HCT116 (cell line): ENCODE results near the gene CDK2AP2. TPM values are rescaled to one million over a fixed set of nuclear protein-coding genes. Genes with fewer than 3 reads are reported as not detected.

ENCODE experiments used
- ATAC-seq: fragments of 200-7000 bp; cut with Tn5 transposase; 2 replicates; pipeline ENCODE4 v1.9.1; 2020; ENCODE audit warnings: mild to moderate bottlenecking, moderate library complexity
- BruUV-seq: library from RNA; stranded (reverse); fragments of 400-500 nt; replicated peaks from 2 replicates; lab custom pipeline; 2021; lab: Mats Ljungman, UMichigan
- CTCF ChIA-PET: fragments of 300-600 bp; sonication (Branson Sonifier 250); formaldehyde crosslinking; loops from one replicate; lab custom pipeline; 2021; ENCODE audit warnings: antibody characterized with exemption; lab: Charles Lee
- POLR2A ChIA-PET: fragments of 300-600, 350-600 bp; sonication (Branson Sonifier 250); formaldehyde crosslinking; loops from one replicate; lab custom pipeline; 2021; ENCODE audit warnings: antibody characterized with exemption; lab: Charles Lee
- RAD21 ChIA-PET, 2 experiments: fragments of 300-600 bp; sonication (Branson Sonifier 250); formaldehyde crosslinking; loops; one replicate each; lab custom pipeline; 2023; ENCODE audit warnings: low total read pairs in 2 of 2; ENCODE audit not compliant: uncharacterized antibody in 2 of 2, unreplicated experiment in 2 of 2, low non-redundant PET in 1 of 2; lab: Charles Lee
- DNase-seq: peaks from one replicate; pipeline ENCODE4 v3.0.0-alpha.2; 2010; ENCODE audit warnings: low read depth, low spot score
- H2AFZ ChIP-seq: fragments of 200-600 bp; shearing (Covaris generic), sonication (generic); 2 replicates; pipeline ENCODE4 v1.6.1; 2017; ENCODE audit warnings: low read depth, mixed run types, mixed read lengths, antibody characterized with exemption, low read length; ENCODE audit not compliant: poor library complexity, severe bottlenecking
- H3K27ac ChIP-seq: 2 replicates; pipeline ENCODE4 v1.5.1; 2012; ENCODE audit warnings: low read depth, low read length
- H3K27me3 ChIP-seq: fragments of 200-600 bp; sonication (generic); 2 replicates; pipeline ENCODE4 v1.6.1; 2016; ENCODE audit warnings: mixed run types, low read length, mixed read lengths; ENCODE audit not compliant: insufficient read depth
- H3K36me3 ChIP-seq, 2 experiments: fragments of 200-500 bp in 1 of 2; fragments of 200-600 bp in 1 of 2; sonication (Bioruptor generic) in 1 of 2; sonication (generic) in 1 of 2; 2 replicates each; pipeline versions ENCODE4 v1.5.1 to v1.6.1; 2014 to 2016; ENCODE audit warnings: low read length in 2 of 2, inconsistent platforms in 1 of 2, mixed read lengths in 1 of 2, mixed run types in 1 of 2; ENCODE audit not compliant: insufficient read depth in 2 of 2, control insufficient read depth in 1 of 2
- H3K4me1 ChIP-seq, 2 experiments: fragments of 200-600 bp in 1 of 2; sonication (generic) in 1 of 2; 2 replicates each; pipeline versions ENCODE4 v1.5.1 to v1.6.1; 2012 to 2017; ENCODE audit warnings: low read length in 2 of 2, inconsistent platforms in 1 of 2, mild to moderate bottlenecking in 1 of 2, mixed read lengths in 1 of 2, mixed run types in 1 of 2, moderate library complexity in 1 of 2; ENCODE audit not compliant: insufficient read depth in 2 of 2, control insufficient read depth in 1 of 2
- H3K4me2 ChIP-seq: fragments of 200-600 bp; sonication (generic); 2 replicates; pipeline ENCODE4 v1.6.1; 2017; ENCODE audit warnings: mixed run types, low read length, mixed read lengths
- H3K4me3 ChIP-seq, 2 experiments: fragments of 200-600 bp in 1 of 2; sonication (generic) in 1 of 2; replicated peaks in 1 of 2; 2 replicates each; pipeline ENCODE4 v1.5.1; 2011 to 2016; ENCODE audit warnings: low read length in 2 of 2, control low read depth in 1 of 2, low read depth in 1 of 2, mild to moderate bottlenecking in 1 of 2, mixed read lengths in 1 of 2, mixed run types in 1 of 2
- H3K79me2 ChIP-seq: fragments of 200-600 bp; sonication (generic); 2 replicates; pipeline ENCODE4 v1.6.1; 2017; ENCODE audit warnings: mild to moderate bottlenecking, mixed run types, low read length, moderate library complexity, mixed read lengths; ENCODE audit not compliant: insufficient read depth
- H3K9ac ChIP-seq: fragments of 200-600 bp; sonication (generic); 2 replicates; pipeline ENCODE4 v1.6.1; 2016; ENCODE audit warnings: low read length, mixed read lengths
- H3K9me2 ChIP-seq: fragments of 200-600 bp; sonication (generic), shearing (Covaris generic); 2 replicates; pipeline ENCODE4 v1.6.1; 2017; ENCODE audit warnings: mixed run types, mild to moderate bottlenecking, moderate library complexity; ENCODE audit not compliant: insufficient read depth
- H3K9me3 ChIP-seq, 2 experiments: fragments of 200-500 bp in 1 of 2; fragments of 200-600 bp in 1 of 2; sonication (Bioruptor generic) in 1 of 2; sonication (generic) in 1 of 2; 2 replicates each; pipeline ENCODE4 v1.6.1; 2014 to 2017; ENCODE audit warnings: low read length in 2 of 2, mixed read lengths in 2 of 2, inconsistent platforms in 1 of 2, low read depth in 1 of 2, mild to moderate bottlenecking in 1 of 2, mixed run types in 1 of 2, moderate library complexity in 1 of 2; ENCODE audit not compliant: control insufficient read depth in 1 of 2, insufficient read depth in 1 of 2
- H4K20me1 ChIP-seq: fragments of 200-600 bp; sonication (generic), shearing (Covaris generic); 2 replicates; pipeline ENCODE4 v1.6.1; 2017; ENCODE audit warnings: mixed run types, mild to moderate bottlenecking, moderate library complexity; ENCODE audit not compliant: insufficient read depth
- EZH2 ChIP-seq: fragments of 200-600 bp; sonication (generic); IDR thresholded peaks from 2 replicates; pipeline ENCODE4 v1.6.1; 2017; ENCODE audit warnings: antibody characterized with exemption, mixed run types
- JUND ChIP-seq: IDR thresholded peaks from 2 replicates; pipeline ENCODE4 v1.6.1; 2012
- POLR2AphosphoS5 ChIP-seq: IDR thresholded peaks from 2 replicates; pipeline ENCODE4 v1.6.1; 2011; ENCODE audit warnings: mild to moderate bottlenecking, low read depth, low read length, moderate library complexity
- SRF ChIP-seq: IDR thresholded peaks from 2 replicates; pipeline ENCODE4 v1.6.1; 2012; ENCODE audit warnings: low read depth
- intact Hi-C: fragments of 100-400 bp; cut with micrococcal nuclease; formaldehyde crosslinking; loops from 2 replicates; pipeline ENCODE4 v1.10.0; 2022
- total RNA-seq: library from RNA; stranded (reverse); gene quantifications from one replicate; pipeline ENCODE4 v1.2.1, GENCODE V29; 2021; ENCODE audit not compliant: unreplicated experiment
- TF ChIP-seq, protein P1 (sequence below): IDR thresholded peaks from 2 replicates; pipeline ENCODE4 v1.6.1; 2012; ENCODE audit warnings: low read depth
- TF ChIP-seq, protein P2 (sequence below): IDR thresholded peaks from 2 replicates; pipeline ENCODE4 v1.6.1; 2012
- TF ChIP-seq, protein P3 (sequence below): IDR thresholded peaks from 2 replicates; pipeline ENCODE4 v1.6.1; 2012
- TF ChIP-seq, protein P4 (sequence below): IDR thresholded peaks from 2 replicates; pipeline ENCODE4 v1.6.1; 2011; ENCODE audit warnings: mild to moderate bottlenecking, low read length, moderate library complexity; ENCODE audit not compliant: insufficient replicate concordance; ENCODE audit errors: extremely low read depth

The CDK2AP2 gene
- total RNA-seq, 1 experiment from 2014 or later, result 53.6 TPM

DNA sequence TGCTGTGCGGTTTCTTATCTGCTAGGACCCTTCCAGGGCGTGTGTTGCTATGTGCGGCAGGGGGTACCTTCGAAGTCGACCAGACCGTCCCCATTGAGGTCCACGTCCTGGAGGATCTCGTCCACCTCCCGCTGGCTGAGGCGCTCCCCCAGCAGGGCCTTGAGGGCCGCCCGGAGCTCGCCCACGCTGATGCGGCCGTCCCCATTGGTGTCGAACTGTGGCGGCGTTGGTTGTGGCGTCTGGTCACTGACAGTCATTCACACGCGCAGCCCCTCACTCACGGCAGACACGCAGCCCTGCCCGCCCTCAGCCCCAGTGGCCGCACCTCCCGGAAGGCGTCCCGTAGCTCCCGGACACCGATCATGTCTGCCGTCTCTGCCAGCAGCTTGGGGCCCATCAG lies 11.8 kb upstream of the CDK2AP2 start:
- Histone ChIP-seq H4K20me1 (no peaks in the 10 kb centered on the region), H3K36me3 (no peaks in the 10 kb centered on the region), H3K9ac (no peak overlapping the region), H3K27ac (no peak overlapping the region), H3K4me3 (no peak overlapping the region), H3K9me3 (no peaks in the 10 kb centered on the region), H3K4me2 (no peak overlapping the region), H3K4me1 (no peaks in the 10 kb centered on the region), H3K79me2 (no peaks in the 10 kb centered on the region), H3K27me3 (no peaks in the 10 kb centered on the region), H3K9me2 (no peaks in the 10 kb centered on the region), H2AFZ (no peak overlapping the region)
- ATAC-seq (no peak), DNase-seq (no peak)
- no TSS peak for BruUV-seq
- ChIA-PET POLR2A (no interaction called here), RAD21 (no interaction called here), CTCF (no interaction called here)
- intact Hi-C loops, result no loop called here
- TF ChIP-seq, protein P1, sequence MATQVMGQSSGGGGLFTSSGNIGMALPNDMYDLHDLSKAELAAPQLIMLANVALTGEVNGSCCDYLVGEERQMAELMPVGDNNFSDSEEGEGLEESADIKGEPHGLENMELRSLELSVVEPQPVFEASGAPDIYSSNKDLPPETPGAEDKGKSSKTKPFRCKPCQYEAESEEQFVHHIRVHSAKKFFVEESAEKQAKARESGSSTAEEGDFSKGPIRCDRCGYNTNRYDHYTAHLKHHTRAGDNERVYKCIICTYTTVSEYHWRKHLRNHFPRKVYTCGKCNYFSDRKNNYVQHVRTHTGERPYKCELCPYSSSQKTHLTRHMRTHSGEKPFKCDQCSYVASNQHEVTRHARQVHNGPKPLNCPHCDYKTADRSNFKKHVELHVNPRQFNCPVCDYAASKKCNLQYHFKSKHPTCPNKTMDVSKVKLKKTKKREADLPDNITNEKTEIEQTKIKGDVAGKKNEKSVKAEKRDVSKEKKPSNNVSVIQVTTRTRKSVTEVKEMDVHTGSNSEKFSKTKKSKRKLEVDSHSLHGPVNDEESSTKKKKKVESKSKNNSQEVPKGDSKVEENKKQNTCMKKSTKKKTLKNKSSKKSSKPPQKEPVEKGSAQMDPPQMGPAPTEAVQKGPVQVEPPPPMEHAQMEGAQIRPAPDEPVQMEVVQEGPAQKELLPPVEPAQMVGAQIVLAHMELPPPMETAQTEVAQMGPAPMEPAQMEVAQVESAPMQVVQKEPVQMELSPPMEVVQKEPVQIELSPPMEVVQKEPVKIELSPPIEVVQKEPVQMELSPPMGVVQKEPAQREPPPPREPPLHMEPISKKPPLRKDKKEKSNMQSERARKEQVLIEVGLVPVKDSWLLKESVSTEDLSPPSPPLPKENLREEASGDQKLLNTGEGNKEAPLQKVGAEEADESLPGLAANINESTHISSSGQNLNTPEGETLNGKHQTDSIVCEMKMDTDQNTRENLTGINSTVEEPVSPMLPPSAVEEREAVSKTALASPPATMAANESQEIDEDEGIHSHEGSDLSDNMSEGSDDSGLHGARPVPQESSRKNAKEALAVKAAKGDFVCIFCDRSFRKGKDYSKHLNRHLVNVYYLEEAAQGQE, result no peak

DNA sequence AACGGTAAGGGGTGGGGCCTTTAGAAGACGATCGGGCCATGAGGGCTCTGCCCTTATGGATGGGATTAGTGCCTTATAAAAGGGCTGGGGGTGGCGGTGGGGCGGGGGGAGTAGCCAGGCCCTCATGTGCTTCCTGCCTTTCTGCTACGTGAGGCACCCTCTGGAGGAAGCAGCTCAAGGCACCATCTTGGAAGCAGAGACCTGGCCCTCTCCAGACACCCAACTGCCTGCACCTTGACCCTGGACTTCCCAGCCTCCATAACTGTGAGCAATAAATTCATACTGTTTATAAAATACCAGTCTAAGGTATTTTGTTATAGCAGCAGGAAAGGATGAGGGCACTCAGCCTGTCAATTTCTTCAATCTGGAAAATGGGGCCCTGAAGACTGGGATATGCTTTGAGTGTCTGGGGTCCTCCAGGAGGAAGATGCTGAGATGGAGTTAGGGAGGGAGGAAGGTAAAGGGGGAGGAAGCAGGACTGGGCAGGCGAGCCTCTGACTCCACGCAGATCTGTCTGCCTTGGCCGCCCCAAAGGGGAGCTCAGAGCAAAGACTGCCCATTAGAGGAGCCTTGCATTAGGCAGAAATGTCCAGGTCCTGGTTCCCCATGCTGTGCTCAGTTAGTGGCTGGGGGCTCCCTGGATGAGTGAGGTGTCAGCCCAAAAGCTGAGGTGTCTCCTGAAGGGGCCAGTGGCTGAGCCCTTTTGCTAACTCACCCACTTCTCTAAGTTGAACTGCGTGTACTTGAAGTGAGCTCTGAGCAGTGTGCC lies 10.0 kb upstream of the CDK2AP2 start:
- H4K20me1 ChIP-seq, result no peaks in the 10 kb centered on the region
- H3K36me3 ChIP-seq, result no peaks in the 10 kb centered on the region
- no peaks in the 10 kb centered on the region for H3K79me2 ChIP-seq
- no peaks in the 10 kb centered on the region for H3K9me2 ChIP-seq
- BruUV-seq, result no TSS peak
- H3K27me3 ChIP-seq, result no peaks in the 10 kb centered on the region
- H3K4me3 ChIP-seq, result no peak overlapping the region
- no peak for ATAC-seq
- H3K9ac ChIP-seq, result no peak overlapping the region
- intact Hi-C loops, result no loop called here
- H3K4me1 ChIP-seq, result no peaks in the 10 kb centered on the region
- H3K4me2 ChIP-seq, result no peak overlapping the region
- no peak overlapping the region for H3K27ac ChIP-seq
- ChIA-PET POLR2A (no interaction called here), RAD21 (no interaction called here), CTCF (interaction anchor here (0.7 kb wide), 1 partner anchor 339 kb away, joined by 4 read pairs; no protein-coding TSS in a partner anchor)
- H2AFZ ChIP-seq, result no peak overlapping the region
- DNase-seq, result no peak
- H3K9me3 ChIP-seq, result no peaks in the 10 kb centered on the region
- TF ChIP-seq POLR2AphosphoS5, result no peak
- no peak for TF ChIP-seq JUND
- TF ChIP-seq, protein P2, sequence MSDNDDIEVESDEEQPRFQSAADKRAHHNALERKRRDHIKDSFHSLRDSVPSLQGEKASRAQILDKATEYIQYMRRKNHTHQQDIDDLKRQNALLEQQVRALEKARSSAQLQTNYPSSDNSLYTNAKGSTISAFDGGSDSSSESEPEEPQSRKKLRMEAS, result no peak
- TF ChIP-seq, protein P3, sequence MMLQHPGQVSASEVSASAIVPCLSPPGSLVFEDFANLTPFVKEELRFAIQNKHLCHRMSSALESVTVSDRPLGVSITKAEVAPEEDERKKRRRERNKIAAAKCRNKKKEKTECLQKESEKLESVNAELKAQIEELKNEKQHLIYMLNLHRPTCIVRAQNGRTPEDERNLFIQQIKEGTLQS, result no peak
- TF ChIP-seq, protein P1, result no peak
- TF ChIP-seq, protein P4, sequence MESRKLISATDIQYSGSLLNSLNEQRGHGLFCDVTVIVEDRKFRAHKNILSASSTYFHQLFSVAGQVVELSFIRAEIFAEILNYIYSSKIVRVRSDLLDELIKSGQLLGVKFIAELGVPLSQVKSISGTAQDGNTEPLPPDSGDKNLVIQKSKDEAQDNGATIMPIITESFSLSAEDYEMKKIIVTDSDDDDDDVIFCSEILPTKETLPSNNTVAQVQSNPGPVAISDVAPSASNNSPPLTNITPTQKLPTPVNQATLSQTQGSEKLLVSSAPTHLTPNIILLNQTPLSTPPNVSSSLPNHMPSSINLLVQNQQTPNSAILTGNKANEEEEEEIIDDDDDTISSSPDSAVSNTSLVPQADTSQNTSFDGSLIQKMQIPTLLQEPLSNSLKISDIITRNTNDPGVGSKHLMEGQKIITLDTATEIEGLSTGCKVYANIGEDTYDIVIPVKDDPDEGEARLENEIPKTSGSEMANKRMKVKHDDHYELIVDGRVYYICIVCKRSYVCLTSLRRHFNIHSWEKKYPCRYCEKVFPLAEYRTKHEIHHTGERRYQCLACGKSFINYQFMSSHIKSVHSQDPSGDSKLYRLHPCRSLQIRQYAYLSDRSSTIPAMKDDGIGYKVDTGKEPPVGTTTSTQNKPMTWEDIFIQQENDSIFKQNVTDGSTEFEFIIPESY, result no peak
- no peak for TF ChIP-seq EZH2
- TF ChIP-seq SRF, result no peak
